Thyroid gland (tissue), 4 donors: ENCODE data around the gene DYRK1A. TPM values are rescaled to one million over a fixed set of nuclear protein-coding genes. Genes with fewer than 3 reads are reported as not detected.

Source experiments
- DNase-seq, 2 donors: peaks; one replicate each; pipeline ENCODE4 v3.0.0-alpha.2; 2019
- H3K27ac ChIP-seq, 3 donors: fragments of 200-600 bp; sonication (generic); 1 replicate in 2 of 3; 2 replicates in 1 of 3; pipeline ENCODE4 v1.5.1; 2016 to 2019; ENCODE audit warnings: mild to moderate bottlenecking in 1 of 3, moderate library complexity in 1 of 3
- H3K27me3 ChIP-seq: fragments of 200-600 bp; sonication (generic); one replicate; pipeline ENCODE4 v1.5.1; 2019
- H3K36me3 ChIP-seq, 2 donors: fragments of 200-600 bp; sonication (generic); one replicate each; pipeline ENCODE4 v1.5.1; 2016 to 2019
- H3K4me1 ChIP-seq, 2 donors: fragments of 200-600 bp; sonication (generic); one replicate each; pipeline ENCODE4 v1.5.1; 2017 to 2019
- H3K4me3 ChIP-seq, 3 donors: fragments of 200-600 bp; sonication (generic); replicated peaks in 1 of 3; 1 replicate in 2 of 3; 2 replicates in 1 of 3; pipeline ENCODE4 v1.5.1; 2016; ENCODE audit warnings: mild to moderate bottlenecking in 1 of 3
- H3K9me3 ChIP-seq: fragments of 200-600 bp; sonication (generic); one replicate; pipeline ENCODE4 v1.5.1; 2017
- CTCF ChIP-seq, 6 experiments: fragments of 200-600 bp in 3 of 6; fragments of 450-650 bp in 3 of 6; sonication (generic) in 3 of 6; IDR thresholded peaks; one replicate each; pipeline ENCODE4 v1.5.1; 2016 to 2019; ENCODE audit warnings: antibody characterized with exemption in 6 of 6, mild to moderate bottlenecking in 2 of 6, inconsistent platforms in 1 of 6, moderate library complexity in 1 of 6
- POLR2A ChIP-seq, 2 donors: fragments of 450-650 bp; IDR thresholded peaks; one replicate each; pipeline ENCODE4 v1.6.1; 2017; ENCODE audit warnings: antibody characterized with exemption in 2 of 2, mild to moderate bottlenecking in 2 of 2, moderate library complexity in 1 of 2
- WGBS, 2 donors: methylation state at CpG; one replicate each; pipeline ENCODE4 v1.1.5; 2017; 5-methylcytosine and 5-hydroxymethylcytosine counted together
- intact Hi-C: fragments of 100-400 bp; cut with DNase I; formaldehyde crosslinking; loops from one replicate; pipeline ENCODE4 v1.15.1; 2023
- total RNA-seq, 4 donors: library from RNA; depleted of rRNA; stranded (reverse); fragments of >200 nt; gene quantifications; one replicate each; pipeline ENCODE4 v1.2.3, GENCODE V29; 2016

Gene DYRK1A
- total RNA-seq, 4 donors from 2014 or later: 104 to 299 (median 116) TPM

GRCh38 chr21:37558676-37559211 is 192.2 kb downstream of the DYRK1A start:
- DNase-seq: no peak
- WGBS, 2 donors: 93 to 95% methylated on average over 8 of the region's 8 CpGs

GRCh38 chr21:37560385-37560784 is 193.8 kb downstream of the DYRK1A start:
- Histone ChIP-seq H3K27me3 (no peaks in the 10 kb centered on the region), H3K27ac (no peak overlapping the region), H3K36me3 (no peaks in the 10 kb centered on the region), H3K9me3 (no peaks in the 10 kb centered on the region), H3K4me3 (no peak overlapping the region), H3K4me1 (peaks cover 13 to 19% of the 10 kb centered on the region in 2 donors)
- 95 to 96% methylated on average over 3 to 5 of the region's 5 CpGs for WGBS, 2 donors
- DNase-seq: no peak
- TF ChIP-seq POLR2A (IDR thresholded peaks at IDR 0.05): no peak
- no peak for TF ChIP-seq CTCF (IDR thresholded peaks at IDR 0.05)
- intact Hi-C loops: loop anchor here (10.0 kb wide), 2 partner anchors 196 to 296 kb away; partner anchors contain the start of genes DYRK1A and VPS26C

More at GRCh38 chr21:37558676-37559211, 192.2 kb downstream of the DYRK1A start:
- TF ChIP-seq POLR2A (IDR thresholded peaks at IDR 0.05) (no peak), CTCF (IDR thresholded peaks at IDR 0.05) (no peak)
- no peaks in the 10 kb centered on the region for H3K9me3 ChIP-seq
- H3K36me3 ChIP-seq: no peaks in the 10 kb centered on the region
- no peak overlapping the region for H3K27ac ChIP-seq
- H3K4me1 ChIP-seq: peaks cover 7 to 8% of the 10 kb centered on the region in 2 donors
- H3K27me3 ChIP-seq: no peaks in the 10 kb centered on the region
- no peak overlapping the region for H3K4me3 ChIP-seq
- intact Hi-C loops: no loop called here

GRCh38 chr21:37561506-37561905 is 194.9 kb downstream of the DYRK1A start:
- WGBS, 2 donors: 94 to 99% methylated on average over 7 of the region's 7 CpGs
- H3K9me3 ChIP-seq: no peaks in the 10 kb centered on the region
- no peaks in the 10 kb centered on the region for H3K36me3 ChIP-seq
- DNase-seq: no peak
- no peak overlapping the region for H3K27ac ChIP-seq
- no peaks in the 10 kb centered on the region for H3K27me3 ChIP-seq
- intact Hi-C loops: loop anchor here (10.0 kb wide), 2 partner anchors 197 to 297 kb away; partner anchors contain the start of genes DYRK1A and VPS26C
- TF ChIP-seq POLR2A (IDR thresholded peaks at IDR 0.05): no peak
- no peak for TF ChIP-seq CTCF (IDR thresholded peaks at IDR 0.05)
- H3K4me3 ChIP-seq: no peak overlapping the region
- peaks cover 13 to 19% of the 10 kb centered on the region in 2 donors for H3K4me1 ChIP-seq

- Histone ChIP-seq H3K9me3 (no peaks in the 10 kb centered on the region), H3K27me3 (no peaks in the 10 kb centered on the region), H3K27ac (no peak overlapping the region), H3K4me3 (no peak overlapping the region), H3K36me3 (no peaks in the 10 kb centered on the region), H3K4me1 (peaks cover 13 to 19% of the 10 kb centered on the region in 2 donors)
- intact Hi-C loops: loop anchor here (10.0 kb wide), 2 partner anchors 197 to 297 kb away; partner anchors contain the start of genes DYRK1A and VPS26C
- WGBS, 2 donors: 94 to 96% methylated on average over 11 of the region's 11 CpGs
- no peak for DNase-seq
- TF ChIP-seq CTCF (IDR thresholded peaks at IDR 0.05): no peak
- no peak for TF ChIP-seq POLR2A (IDR thresholded peaks at IDR 0.05)
Measured at GRCh38 chr21:37561941-37562919, 195.7 kb downstream of the DYRK1A start.
